ENCODE results near the gene IGF2BP2.
"Not testable (repeated sequence)": the region's sequence is repeated elsewhere in the genome, so short reads cannot be mapped to it uniquely, and the experiment has no call there.

Gene IGF2BP2

DNA sequence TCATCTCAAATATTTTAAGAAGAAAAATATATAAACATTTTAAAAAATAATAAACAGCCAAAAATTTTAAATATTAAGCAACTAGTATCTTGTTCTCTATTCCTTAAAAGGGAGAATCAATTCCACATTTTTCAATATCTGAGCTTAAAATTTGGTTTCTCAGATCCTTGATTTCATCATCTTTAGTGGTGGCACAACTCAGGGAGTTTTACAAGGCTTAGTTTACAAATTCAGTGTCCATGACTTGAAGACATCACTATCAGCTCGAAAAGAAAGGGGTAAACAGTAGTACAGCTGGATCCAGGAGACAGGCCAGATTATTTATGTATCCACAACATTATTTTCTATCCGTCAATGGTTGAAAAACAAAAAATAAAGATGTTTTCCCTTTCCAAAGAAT lies 11.6 kb downstream of the IGF2BP2 start:
- DNase-seq (ENCODE audit: low spot score) (no peak), ATAC-seq (ENCODE audit: low read depth) (no peak; the same call in 2 of the 3 replicates)
- Histone ChIP-seq H3K36me3 (ENCODE audit: low read depth) (peaks cover 19% of the 10 kb centered on the region; the same call in 1 of the 2 replicates), H3K4me3 (ENCODE audit: severe bottlenecking) (no peak overlapping the region), H3K27me3 (ENCODE audit: insufficient read depth, poor library complexity, severe bottlenecking) (no peaks in the 10 kb centered on the region), H3K9me3 (ENCODE audit: severe bottlenecking) (no peaks in the 10 kb centered on the region), H3K4me1 (ENCODE audit: insufficient read depth, poor library complexity, severe bottlenecking) (peaks cover 56% of the 10 kb centered on the region), H3K27ac (ENCODE audit: poor library complexity, severe bottlenecking) (peak overlapping the region; percentile 85)
- TF ChIP-seq, protein P1, sequence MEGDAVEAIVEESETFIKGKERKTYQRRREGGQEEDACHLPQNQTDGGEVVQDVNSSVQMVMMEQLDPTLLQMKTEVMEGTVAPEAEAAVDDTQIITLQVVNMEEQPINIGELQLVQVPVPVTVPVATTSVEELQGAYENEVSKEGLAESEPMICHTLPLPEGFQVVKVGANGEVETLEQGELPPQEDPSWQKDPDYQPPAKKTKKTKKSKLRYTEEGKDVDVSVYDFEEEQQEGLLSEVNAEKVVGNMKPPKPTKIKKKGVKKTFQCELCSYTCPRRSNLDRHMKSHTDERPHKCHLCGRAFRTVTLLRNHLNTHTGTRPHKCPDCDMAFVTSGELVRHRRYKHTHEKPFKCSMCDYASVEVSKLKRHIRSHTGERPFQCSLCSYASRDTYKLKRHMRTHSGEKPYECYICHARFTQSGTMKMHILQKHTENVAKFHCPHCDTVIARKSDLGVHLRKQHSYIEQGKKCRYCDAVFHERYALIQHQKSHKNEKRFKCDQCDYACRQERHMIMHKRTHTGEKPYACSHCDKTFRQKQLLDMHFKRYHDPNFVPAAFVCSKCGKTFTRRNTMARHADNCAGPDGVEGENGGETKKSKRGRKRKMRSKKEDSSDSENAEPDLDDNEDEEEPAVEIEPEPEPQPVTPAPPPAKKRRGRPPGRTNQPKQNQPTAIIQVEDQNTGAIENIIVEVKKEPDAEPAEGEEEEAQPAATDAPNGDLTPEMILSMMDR (IDR thresholded peaks at IDR 0.05; ENCODE audit: poor library complexity, severe bottlenecking): no peak

- no peak for DNase-seq (ENCODE audit: low spot score)
- H3K27ac ChIP-seq (ENCODE audit: poor library complexity, severe bottlenecking): no peak overlapping the region
- TF ChIP-seq, protein P1 (IDR thresholded peaks at IDR 0.05; ENCODE audit: poor library complexity, severe bottlenecking): no peak
Measured at GRCh38 chr3:185807445-185808068, 17.3 kb downstream of the IGF2BP2 start.

GRCh38 chr3:185798831-185799110 lies 26.1 kb downstream of the IGF2BP2 start:
- not testable (repeated sequence) for ATAC-seq (ENCODE audit: low read depth); H3K4me3 ChIP-seq (ENCODE audit: severe bottlenecking); H3K27me3 ChIP-seq (ENCODE audit: insufficient read depth, poor library complexity, severe bottlenecking); DNase-seq (ENCODE audit: low spot score); H3K9me3 ChIP-seq (ENCODE audit: severe bottlenecking)
- peaks cover 12% of the 10 kb centered on the region; the same call in 1 of the 2 replicates for H3K36me3 ChIP-seq (ENCODE audit: low read depth)
- peak overlapping the region; percentile 76 for H3K27ac ChIP-seq (ENCODE audit: poor library complexity, severe bottlenecking)
- peaks cover 33% of the 10 kb centered on the region for H3K4me1 ChIP-seq (ENCODE audit: insufficient read depth, poor library complexity, severe bottlenecking)

More at GRCh38 chr3:185807445-185808068, 17.3 kb downstream of the IGF2BP2 start:
- H3K4me3 ChIP-seq (ENCODE audit: severe bottlenecking): no peak overlapping the region
- H3K27me3 ChIP-seq (ENCODE audit: insufficient read depth, poor library complexity, severe bottlenecking): no peaks in the 10 kb centered on the region
- no peaks in the 10 kb centered on the region for H3K9me3 ChIP-seq (ENCODE audit: severe bottlenecking)
- ATAC-seq (ENCODE audit: low read depth): peak; percentile 72; the same call in 2 of the 3 replicates
- H3K36me3 ChIP-seq (ENCODE audit: low read depth): peaks cover 6% of the 10 kb centered on the region; the same call in 1 of the 2 replicates
- H3K4me1 ChIP-seq (ENCODE audit: insufficient read depth, poor library complexity, severe bottlenecking): no peaks in the 10 kb centered on the region

- Histone ChIP-seq H3K27ac (ENCODE audit: poor library complexity, severe bottlenecking) (peak overlapping the region; percentile 76), H3K9me3 (ENCODE audit: severe bottlenecking) (no peaks in the 10 kb centered on the region), H3K4me1 (ENCODE audit: insufficient read depth, poor library complexity, severe bottlenecking) (peaks cover 33% of the 10 kb centered on the region), H3K36me3 (ENCODE audit: low read depth) (0 out of 2 replicates have a peak, but pooled peaks cover 8% of the 10 kb centered on the region), H3K4me3 (ENCODE audit: severe bottlenecking) (no peak overlapping the region), H3K27me3 (ENCODE audit: insufficient read depth, poor library complexity, severe bottlenecking) (no peaks in the 10 kb centered on the region)
- TF ChIP-seq, protein P1 (IDR thresholded peaks at IDR 0.05; ENCODE audit: poor library complexity, severe bottlenecking): no peak
- no peak for ATAC-seq (ENCODE audit: low read depth)
- DNase-seq (ENCODE audit: low spot score): no peak
Measured at GRCh38 chr3:185797993-185798830, 26.6 kb downstream of the IGF2BP2 start.

DNA sequence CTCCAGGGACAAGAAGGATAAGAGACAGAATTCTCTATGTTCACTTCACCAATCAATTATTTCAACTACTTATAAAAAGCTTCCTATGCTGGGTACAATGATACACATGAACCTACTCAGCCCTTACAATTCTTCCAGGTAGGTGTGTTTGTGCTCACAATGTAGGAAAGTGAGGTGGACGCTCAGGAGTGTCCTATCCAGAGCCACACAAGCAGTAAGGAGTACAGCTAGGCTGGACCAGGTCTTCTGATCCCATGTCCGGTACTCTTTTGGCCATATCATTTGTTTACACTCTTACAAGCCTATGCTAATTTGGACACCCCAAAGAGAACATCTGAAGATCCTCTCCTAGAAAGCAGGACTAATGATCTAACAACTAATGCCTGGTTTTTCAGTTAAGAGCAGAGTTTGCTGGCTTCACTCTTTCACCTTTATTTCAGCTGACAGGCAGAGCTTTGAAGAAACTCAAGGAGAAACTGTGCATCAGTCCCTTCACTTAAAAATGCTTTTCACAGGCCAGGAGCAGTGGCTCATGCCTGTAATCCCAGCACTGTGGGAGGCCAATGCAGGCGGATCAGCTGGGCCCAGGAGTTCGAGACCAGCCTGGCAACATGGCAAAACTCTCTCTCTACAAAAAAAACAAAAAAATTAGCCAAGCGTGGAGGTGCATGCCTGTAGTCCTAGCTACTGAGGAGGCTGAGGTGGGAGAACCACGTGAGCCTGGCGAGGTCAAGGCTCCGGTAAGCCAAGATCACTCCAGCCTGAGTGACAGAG lies 27.5 kb downstream of the IGF2BP2 start:
- DNase-seq (ENCODE audit: low spot score): no peak
- TF ChIP-seq, protein P1 (IDR thresholded peaks at IDR 0.05; ENCODE audit: poor library complexity, severe bottlenecking): no peak
- Histone ChIP-seq H3K27me3 (ENCODE audit: insufficient read depth, poor library complexity, severe bottlenecking) (no peaks in the 10 kb centered on the region), H3K4me1 (ENCODE audit: insufficient read depth, poor library complexity, severe bottlenecking) (peaks cover 33% of the 10 kb centered on the region), H3K36me3 (ENCODE audit: low read depth) (0 out of 2 replicates have a peak, but pooled peaks cover 6% of the 10 kb centered on the region), H3K9me3 (ENCODE audit: severe bottlenecking) (no peaks in the 10 kb centered on the region), H3K4me3 (ENCODE audit: severe bottlenecking) (no peak overlapping the region), H3K27ac (ENCODE audit: poor library complexity, severe bottlenecking) (peak overlapping the region; percentile 76)
- ATAC-seq (ENCODE audit: low read depth): peak; percentile 26

Data from RWPE2 (cell line).